GM06990 (cell line): ENCODE data around the gene SELPLG.
"Not testable (repeated sequence)": the region's sequence is repeated elsewhere in the genome, so short reads cannot be mapped to it uniquely, and the experiment has no call there.

ENCODE experiments used
- DNase-seq: peaks from one replicate; pipeline ENCODE4 v3.0.0-alpha.2; 2011; ENCODE audit not compliant: insufficient read length; ENCODE audit errors: extremely low read depth
- H3K27me3 ChIP-seq: replicated peaks from 2 replicates; pipeline ENCODE4 v1.6.0; 2011; ENCODE audit warnings: low read length; ENCODE audit not compliant: control insufficient read depth, insufficient read depth
- H3K36me3 ChIP-seq: 2 replicates; pipeline ENCODE4 v1.5.1; 2011; ENCODE audit warnings: low read length; ENCODE audit not compliant: control insufficient read depth, insufficient read depth
- H3K4me3 ChIP-seq: replicated peaks from 2 replicates; pipeline ENCODE4 v1.5.1; 2011; ENCODE audit warnings: low read depth, mild to moderate bottlenecking, control low read depth, low read length
- CTCF ChIP-seq: IDR thresholded peaks from 2 replicates; pipeline ENCODE4 v1.5.1; 2011; ENCODE audit warnings: low read length, control low read depth, mild to moderate bottlenecking, inconsistent platforms; ENCODE audit not compliant: insufficient read depth, poor library complexity, severe bottlenecking

SELPLG gene

GRCh38 chr12:108594960-108595710, 38.6 kb downstream of the SELPLG start:
- Histone ChIP-seq H3K36me3 (no peaks in the 10 kb centered on the region), H3K4me3 (no peak overlapping the region), H3K27me3 (no peaks in the 10 kb centered on the region)
- no peak for TF ChIP-seq CTCF
- no peak for DNase-seq

- no peak for DNase-seq
- no peak overlapping the region for H3K4me3 ChIP-seq
- no peaks in the 10 kb centered on the region for H3K36me3 ChIP-seq
- TF ChIP-seq CTCF = no peak
- no peaks in the 10 kb centered on the region for H3K27me3 ChIP-seq
Measured at GRCh38 chr12:108594323-108594903, 39.3 kb downstream of the SELPLG start.

GRCh38 chr12:108592033-108592909, 41.4 kb downstream of the SELPLG start:
- Histone ChIP-seq H3K4me3 (no peak overlapping the region), H3K27me3 (no peaks in the 10 kb centered on the region), H3K36me3 (no peaks in the 10 kb centered on the region)
- no peak for TF ChIP-seq CTCF
- DNase-seq = no peak

GRCh38 chr12:108591267-108591980, 42.3 kb downstream of the SELPLG start:
- no peaks in the 10 kb centered on the region for H3K36me3 ChIP-seq
- H3K4me3 ChIP-seq = no peak overlapping the region
- no peak for DNase-seq
- TF ChIP-seq CTCF = no peak
- H3K27me3 ChIP-seq = no peaks in the 10 kb centered on the region

GRCh38 chr12:108590463-108590862, 43.2 kb downstream of the SELPLG start:
- not testable (repeated sequence) for H3K27me3 ChIP-seq, DNase-seq, H3K4me3 ChIP-seq, H3K36me3 ChIP-seq
